Measurements from ENCODE around the gene TAOK3.

- TF ChIP-seq CTCF (IDR thresholded peaks at IDR 0.05) (no peak), POLR2AphosphoS5 (IDR thresholded peaks at IDR 0.05) (no peak), EP300 (IDR thresholded peaks at IDR 0.05) (no peak)
Observed at GRCh38 chr12:118353721-118354120, 19.0 kb downstream of the TAOK3 start.

All from suprapubic skin (tissue), 4 donors.